HepG2 (cell line): Measurements from ENCODE around the gene TOB2. TPM values are rescaled to one million over a fixed set of nuclear protein-coding genes. Genes with fewer than 3 reads are reported as not detected.

Source experiments
- ATAC-seq: fragments of 200-7000 bp; cut with Tn5 transposase; 3 replicates; pipeline ENCODE4 v1.9.1; 2020; ENCODE audit warnings: mild to moderate bottlenecking, moderate library complexity
- BruUV-seq: library from RNA; stranded (reverse); fragments of 400-500 nt; replicated peaks from 2 replicates; lab custom pipeline; 2021; lab: Mats Ljungman, UMichigan
- CTCF ChIA-PET: fragments of 300-600 bp; formaldehyde crosslinking; extraction: SDS; loops from one replicate; lab custom pipeline; 2021; ENCODE audit warnings: low total read pairs, inconsistent platforms, low intra/inter-chr PET ratio; lab: Yijun Ruan, JAX
- POLR2A ChIA-PET: fragments of 350-600 bp; sonication (Branson Sonifier 250); formaldehyde crosslinking; loops from one replicate; lab custom pipeline; 2020; ENCODE audit warnings: antibody characterized with exemption, inconsistent platforms; lab: Yijun Ruan, JAX
- DNase-seq: peaks from one replicate; pipeline ENCODE4 v3.0.0-alpha.2; 2015; ENCODE audit warnings: low spot score
- FAIRE-seq: peaks from 3 replicates; lab custom pipeline; 2011; peaks lifted over from hg19 to GRCh38; lab: Jason Lieb, UNC
- H2AFZ ChIP-seq: one replicate; pipeline ENCODE4 v1.6.1; 2011; ENCODE audit warnings: low read length, inconsistent platforms
- H3K27ac ChIP-seq: fragments of 300-600 bp; 3 replicates; pipeline ENCODE4 v1.8.0; 2011; ENCODE audit warnings: mixed run types, mild to moderate bottlenecking, mixed read lengths, low read length, inconsistent platforms; ENCODE audit not compliant: insufficient read depth; ENCODE audit errors: extremely low read length
- H3K27me3 ChIP-seq, 2 experiments: fragments of 200-600 bp in 1 of 2; 2 replicates in 1 of 2; 3 replicates in 1 of 2; pipeline versions ENCODE4 v1.6.0 to v1.8.0; 2011; ENCODE audit warnings: low read length in 2 of 2, mild to moderate bottlenecking in 2 of 2, moderate library complexity in 2 of 2, inconsistent platforms in 1 of 2; ENCODE audit not compliant: insufficient read depth in 2 of 2, control insufficient read depth in 1 of 2
- H3K36me3 ChIP-seq, 2 experiments: fragments of 200-600 bp in 1 of 2; replicated peaks in 1 of 2; 2 replicates in 1 of 2; 3 replicates in 1 of 2; pipeline versions ENCODE4 v1.5.1 to v1.8.0; 2011; ENCODE audit warnings: low read length in 2 of 2, inconsistent platforms in 1 of 2; ENCODE audit not compliant: insufficient read depth in 2 of 2, control insufficient read depth in 1 of 2
- H3K4me1 ChIP-seq: 2 replicates; pipeline ENCODE4 v1.5.1; 2012; ENCODE audit warnings: low read length, inconsistent platforms; ENCODE audit not compliant: insufficient read depth
- H3K4me2 ChIP-seq: 2 replicates; pipeline ENCODE4 v1.6.0; 2011; ENCODE audit warnings: low read depth, low read length, inconsistent platforms
- H3K4me3 ChIP-seq, 3 experiments: fragments of 200-600 bp in 1 of 3; sonication (generic), shearing (Covaris generic) in 1 of 3; replicated peaks in 1 of 3; 2 replicates each; pipeline ENCODE4 v1.5.1; 2011 to 2016; ENCODE audit warnings: low read length in 3 of 3, inconsistent platforms in 2 of 3, low read depth in 2 of 3, mild to moderate bottlenecking in 2 of 3, control low read depth in 1 of 3, mixed read lengths in 1 of 3; ENCODE audit not compliant: insufficient read depth in 1 of 3
- H3K79me2 ChIP-seq: one replicate; pipeline ENCODE4 v1.6.1; 2011; ENCODE audit warnings: low read length, inconsistent platforms; ENCODE audit not compliant: insufficient read depth
- H3K9ac ChIP-seq: 2 replicates; pipeline ENCODE4 v1.6.0; 2011; ENCODE audit warnings: mild to moderate bottlenecking, low read depth, low read length, inconsistent platforms; ENCODE audit not compliant: insufficient read depth
- H3K9me3 ChIP-seq: 2 replicates; pipeline ENCODE4 v1.5.1; 2012; ENCODE audit warnings: mild to moderate bottlenecking, low read length
- H4K20me1 ChIP-seq: 2 replicates; pipeline ENCODE4 v1.6.0; 2011; ENCODE audit warnings: inconsistent platforms, mild to moderate bottlenecking, low read length, moderate library complexity; ENCODE audit not compliant: insufficient read depth
- RFXAP ChIP-seq: sonication (generic); formaldehyde crosslinking; IDR thresholded peaks from 2 replicates; pipeline ENCODE4 v1.4.0; 2020; ENCODE audit warnings: missing genetic modification reagents, borderline replicate concordance
- SMC3 ChIP-seq: IDR thresholded peaks from 2 replicates; pipeline ENCODE4 v1.6.1; 2011; ENCODE audit warnings: low read length, improper control_type of control experiment
- TCF7 ChIP-seq: sonication (generic); IDR thresholded peaks from 2 replicates; pipeline ENCODE4 v1.6.1; 2016; ENCODE audit warnings: antibody characterized with exemption, low read depth
- TOPORS ChIP-seq: sonication (generic); formaldehyde crosslinking; IDR thresholded peaks from 2 replicates; pipeline ENCODE4 v1.8.0; 2023; ENCODE audit warnings: mild to moderate bottlenecking, missing genetic modification reagents
- ZBTB38 ChIP-seq: sonication (generic); formaldehyde crosslinking; IDR thresholded peaks from 2 replicates; pipeline ENCODE4 v1.5.1; 2020; ENCODE audit warnings: mild to moderate bottlenecking, missing genetic modification reagents
- ZFP37 ChIP-seq: sonication (generic); formaldehyde crosslinking; IDR thresholded peaks from 2 replicates; pipeline ENCODE4 v1.4.0; 2020; ENCODE audit warnings: missing genetic modification reagents, borderline replicate concordance
- ZKSCAN8 ChIP-seq: IDR thresholded peaks from 2 replicates; pipeline ENCODE4 v1.6.1; 2016; ENCODE audit warnings: borderline replicate concordance, missing genetic modification reagents, missing compliant biosample characterization
- ZNF12 ChIP-seq: sonication (generic); formaldehyde crosslinking; IDR thresholded peaks from 2 replicates; pipeline ENCODE4 v1.5.0; 2020; ENCODE audit warnings: missing genetic modification reagents
- ZNF225 ChIP-seq: sonication (generic); formaldehyde crosslinking; IDR thresholded peaks from 2 replicates; pipeline ENCODE4 v1.4.0; 2020; ENCODE audit warnings: mild to moderate bottlenecking, missing genetic modification reagents
- ZNF605 ChIP-seq: sonication (generic); formaldehyde crosslinking; IDR thresholded peaks from 2 replicates; pipeline ENCODE4 v1.8.0; 2022; ENCODE audit warnings: mild to moderate bottlenecking, missing genetic modification reagents
- ZNF639 ChIP-seq: conservative IDR thresholded peaks from 2 replicates; pipeline ENCODE4 v1.6.1; 2018; ENCODE audit warnings: missing genetic modification reagents
- ZNF749 ChIP-seq: sonication (generic); formaldehyde crosslinking; IDR thresholded peaks from 2 replicates; pipeline ENCODE4 v1.8.0; 2022; ENCODE audit warnings: mild to moderate bottlenecking, missing genetic modification reagents, moderate library complexity, borderline replicate concordance
- ZXDC ChIP-seq: sonication (generic); formaldehyde crosslinking; IDR thresholded peaks from 2 replicates; pipeline ENCODE4 v1.5.0; 2020; ENCODE audit warnings: mild to moderate bottlenecking, missing genetic modification reagents
- WGBS: methylation state at CpG from one replicate; pipeline ENCODE4 v1.1.6; 2017; ENCODE audit warnings: low lambda C conversion rate; 5-methylcytosine and 5-hydroxymethylcytosine counted together
- in situ Hi-C: cut with HindIII; loops from 2 replicates; pipeline ENCODE4 v1.10.0; 2017; ENCODE audit warnings: low pct_unique_long_range_greater_than_20kb; ENCODE audit not compliant: extremely low pct_ligation_motif_present
- intact Hi-C: fragments of 100-400 bp; cut with micrococcal nuclease; formaldehyde crosslinking; loops from one replicate; pipeline ENCODE4 v1.10.0; 2022; ENCODE audit not compliant: unreplicated experiment
- polyA plus RNA-seq, 8 experiments: library from polyadenylated mRNA; depleted of rRNA in 3 of 8; stranded (reverse) in 7 of 8; unstranded in 1 of 8; fragments of >200 nt; fragmentation: Illumina TruSeq in 4 of 8; extraction: Trizol in 4 of 8; gene quantifications; 2 replicates each; pipeline versions ENCODE4 v1.2.1 to v1.2.3, GENCODE V29; 2011 to 2016; ENCODE audit warnings: low read depth in 4 of 8, missing spikeins in 1 of 8, mixed read lengths in 1 of 8; ENCODE audit not compliant: insufficient read depth in 1 of 8
- total RNA-seq, 5 experiments: library from RNA; depleted of rRNA; stranded (reverse); fragments of >200 nt; fragmentation: Illumina TruSeq; extraction: Trizol; gene quantifications; 2 replicates each; pipeline ENCODE4 v1.2.3, GENCODE V29; 2016; ENCODE audit warnings: low read depth in 1 of 5
- TF ChIP-seq, protein P1 (sequence below): sonication (generic); formaldehyde crosslinking; IDR thresholded peaks from 2 replicates; pipeline ENCODE4 v1.4.0; 2020; ENCODE audit warnings: missing genetic modification reagents
- TF ChIP-seq, protein P2 (sequence below): sonication (generic); formaldehyde crosslinking; IDR thresholded peaks from 2 replicates; pipeline ENCODE4 v1.4.0; 2020; ENCODE audit warnings: mild to moderate bottlenecking, low read depth, missing genetic modification reagents

The TOB2 gene
- total and polyA plus RNA-seq, 2 of the 13 experiments (the other 11 are each of a cell fraction or from before 2014, with no cell fraction given): 12.2 to 13.7 TPM

DNA sequence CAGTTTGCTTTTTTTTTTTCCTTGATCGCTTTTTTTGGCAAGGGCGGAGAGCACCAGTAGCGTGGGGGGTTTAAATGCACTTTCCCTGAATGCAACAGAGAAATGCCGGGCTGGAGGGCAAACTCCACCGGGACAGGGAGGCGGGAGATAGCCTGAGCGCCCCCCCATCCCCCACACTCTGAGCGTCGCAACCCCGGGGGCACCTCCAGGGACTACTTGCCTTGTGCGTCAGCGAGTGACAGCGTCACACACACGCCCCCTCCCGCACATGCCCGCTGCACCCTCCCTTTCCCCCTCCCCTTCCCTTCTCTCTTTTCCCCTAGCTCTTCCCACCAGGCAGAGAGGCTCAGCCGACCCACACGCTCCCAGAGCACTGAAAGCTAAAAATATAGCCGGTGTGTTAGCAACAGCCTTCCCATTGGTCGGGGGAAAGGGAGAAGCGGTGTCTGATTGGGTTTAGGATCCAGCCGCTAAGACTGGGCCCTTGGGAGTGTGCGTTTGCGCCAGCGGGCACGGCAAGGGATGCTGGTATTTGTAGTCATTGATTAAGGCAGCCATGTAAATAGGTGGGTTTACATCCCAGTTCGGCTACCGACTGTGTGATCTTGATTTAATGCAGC, 1.7 kb upstream of the TOB2 start:
- ATAC-seq (peak; percentile 80), FAIRE-seq (peak; percentile 99), DNase-seq (peak; percentile 99)
- H3K4me2 ChIP-seq: peak overlapping the region; percentile 91
- H4K20me1 ChIP-seq: no peaks in the 10 kb centered on the region
- H3K4me1 ChIP-seq: peaks cover 16% of the 10 kb centered on the region
- POLR2A ChIA-PET: interaction anchor here (0.6 to 5.2 kb wide), 26 partner anchors 9 to 592 kb away, joined by 3 to 122 read pairs (median 4); partner anchors contain the start of genes ACO2, PHF5A, RANGAP1 and ST13
- H3K4me3 ChIP-seq: peak overlapping the region; percentile 89 to 97 (median 90)
- intact Hi-C loops (loop anchor here (1.0 to 10.0 kb wide), 2 partner anchors 21 to 163 kb away; partner anchors contain the start of genes ACO2 and RANGAP1), in situ Hi-C loops (no loop called here)
- no peaks in the 10 kb centered on the region; a peak in 1 of 5 replicates for H3K27me3 ChIP-seq
- H3K27ac ChIP-seq: peak overlapping the region; percentile 100
- CTCF ChIA-PET: no interaction called here
- peak overlapping the region; percentile 99 for H3K9ac ChIP-seq
- peaks cover 37% of the 10 kb centered on the region for H3K79me2 ChIP-seq
- no peaks in the 10 kb centered on the region for H3K36me3 ChIP-seq
- H2AFZ ChIP-seq: no peak overlapping the region
- under 1% methylated on average over 27 of the region's 28 CpGs for WGBS
- H3K9me3 ChIP-seq: no peaks in the 10 kb centered on the region
- no TSS peak for BruUV-seq
- TF ChIP-seq, protein P1, sequence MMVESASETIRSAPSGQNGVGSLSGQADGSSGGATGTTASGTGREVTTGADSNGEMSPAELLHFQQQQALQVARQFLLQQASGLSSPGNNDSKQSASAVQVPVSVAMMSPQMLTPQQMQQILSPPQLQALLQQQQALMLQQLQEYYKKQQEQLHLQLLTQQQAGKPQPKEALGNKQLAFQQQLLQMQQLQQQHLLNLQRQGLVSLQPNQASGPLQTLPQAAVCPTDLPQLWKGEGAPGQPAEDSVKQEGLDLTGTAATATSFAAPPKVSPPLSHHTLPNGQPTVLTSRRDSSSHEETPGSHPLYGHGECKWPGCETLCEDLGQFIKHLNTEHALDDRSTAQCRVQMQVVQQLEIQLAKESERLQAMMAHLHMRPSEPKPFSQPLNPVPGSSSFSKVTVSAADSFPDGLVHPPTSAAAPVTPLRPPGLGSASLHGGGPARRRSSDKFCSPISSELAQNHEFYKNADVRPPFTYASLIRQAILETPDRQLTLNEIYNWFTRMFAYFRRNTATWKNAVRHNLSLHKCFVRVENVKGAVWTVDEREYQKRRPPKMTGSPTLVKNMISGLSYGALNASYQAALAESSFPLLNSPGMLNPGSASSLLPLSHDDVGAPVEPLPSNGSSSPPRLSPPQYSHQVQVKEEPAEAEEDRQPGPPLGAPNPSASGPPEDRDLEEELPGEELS (CRISPR knock-in tag): peak; percentile 79
- TF ChIP-seq, protein P2, sequence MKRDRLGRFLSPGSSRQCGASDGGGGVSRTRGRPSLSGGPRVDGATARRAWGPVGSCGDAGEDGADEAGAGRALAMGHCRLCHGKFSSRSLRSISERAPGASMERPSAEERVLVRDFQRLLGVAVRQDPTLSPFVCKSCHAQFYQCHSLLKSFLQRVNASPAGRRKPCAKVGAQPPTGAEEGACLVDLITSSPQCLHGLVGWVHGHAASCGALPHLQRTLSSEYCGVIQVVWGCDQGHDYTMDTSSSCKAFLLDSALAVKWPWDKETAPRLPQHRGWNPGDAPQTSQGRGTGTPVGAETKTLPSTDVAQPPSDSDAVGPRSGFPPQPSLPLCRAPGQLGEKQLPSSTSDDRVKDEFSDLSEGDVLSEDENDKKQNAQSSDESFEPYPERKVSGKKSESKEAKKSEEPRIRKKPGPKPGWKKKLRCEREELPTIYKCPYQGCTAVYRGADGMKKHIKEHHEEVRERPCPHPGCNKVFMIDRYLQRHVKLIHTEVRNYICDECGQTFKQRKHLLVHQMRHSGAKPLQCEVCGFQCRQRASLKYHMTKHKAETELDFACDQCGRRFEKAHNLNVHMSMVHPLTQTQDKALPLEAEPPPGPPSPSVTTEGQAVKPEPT: no peak
- peak; percentile 15; the same call in 1 of the 2 replicates for TF ChIP-seq ZNF12
- TF ChIP-seq RFXAP (CRISPR knock-in tag): peak; percentile 100
- TF ChIP-seq ZNF639: 0 out of 2 replicates have a peak, but pooled peaks have one; percentile 66
- peak; percentile 16; the same call in 1 of the 2 replicates for TF ChIP-seq TOPORS (CRISPR knock-in tag)
- TF ChIP-seq ZKSCAN8: 0 out of 2 replicates have a peak, but pooled peaks have one; percentile 54
- TF ChIP-seq SMC3: 0 out of 2 replicates have a peak, but pooled peaks have one; percentile 3
- peak; percentile 82; the same call in 1 of the 2 replicates for TF ChIP-seq ZBTB38
- TF ChIP-seq ZXDC (CRISPR knock-in tag): no peak
- 0 out of 2 replicates have a peak, but pooled peaks have one; percentile 36 for TF ChIP-seq ZNF225 (CRISPR knock-in tag)
- no peak for TF ChIP-seq ZFP37 (CRISPR knock-in tag)
- TF ChIP-seq ZNF605 (CRISPR knock-in tag): peak; percentile 27; the same call in 1 of the 2 replicates
- peak; percentile 74; the same call in 1 of the 2 replicates for TF ChIP-seq ZNF749 (CRISPR knock-in tag)
- peak; percentile 36; the same call in 1 of the 2 replicates for TF ChIP-seq TCF7
